Osteocyte (in vitro differentiated cells): ENCODE results near the gene FRMPD1. TPM values are rescaled to one million over a fixed set of nuclear protein-coding genes. Genes with fewer than 3 reads are reported as not detected.

Source experiments
- DNase-seq: peaks from one replicate; pipeline ENCODE4 v3.0.0; 2021; ENCODE audit warnings: mixed read lengths; ENCODE audit not compliant: unreplicated experiment; ENCODE audit errors: extremely low spot score
- H3K27ac Mint-ChIP-seq: one replicate; pipeline ENCODE4 v1.8.0; 2021; ENCODE audit warnings: mild to moderate bottlenecking, mixed read lengths; ENCODE audit not compliant: unreplicated experiment
- H3K27me3 Mint-ChIP-seq: one replicate; pipeline ENCODE4 v1.8.0; 2021; ENCODE audit warnings: mixed read lengths; ENCODE audit not compliant: unreplicated experiment
- H3K36me3 Mint-ChIP-seq: one replicate; pipeline ENCODE4 v1.8.0; 2021; ENCODE audit warnings: mixed read lengths; ENCODE audit not compliant: unreplicated experiment
- H3K4me1 Mint-ChIP-seq: one replicate; pipeline ENCODE4 v1.8.0; 2021; ENCODE audit warnings: mixed read lengths; ENCODE audit not compliant: unreplicated experiment
- H3K4me3 Mint-ChIP-seq: one replicate; pipeline ENCODE4 v1.8.0; 2021; ENCODE audit warnings: mild to moderate bottlenecking, moderate library complexity, mixed read lengths; ENCODE audit not compliant: unreplicated experiment
- H3K9me3 Mint-ChIP-seq: one replicate; pipeline ENCODE4 v1.8.0; 2021; ENCODE audit warnings: mixed read lengths; ENCODE audit not compliant: unreplicated experiment
- CTCF ChIP-seq: fragments of 200-600 bp; sonication (generic); IDR thresholded peaks from 2 replicates; pipeline ENCODE4 v1.5.0; 2021; ENCODE audit warnings: antibody characterized with exemption, mild to moderate bottlenecking, moderate library complexity
- total RNA-seq: library from RNA; stranded (reverse); gene quantifications from 2 replicates; pipeline ENCODE4 v1.2.1, GENCODE V29; 2021

Gene FRMPD1
- total RNA-seq, 1 donor from 2014 or later = not detected

GRCh38 chr9:37618817-37619216, 31.9 kb upstream of the FRMPD1 start:
- Mint-ChIP-seq H3K4me3 (no peak overlapping the region), H3K27ac (no peak overlapping the region), H3K4me1 (no peaks in the 10 kb centered on the region), H3K36me3 (no peaks in the 10 kb centered on the region), H3K27me3 (peaks cover 39% of the 10 kb centered on the region), H3K9me3 (no peaks in the 10 kb centered on the region)
- DNase-seq = no peak
- no peak for TF ChIP-seq CTCF

GRCh38 chr9:37619806-37620205, 30.9 kb upstream of the FRMPD1 start:
- no peak overlapping the region for H3K4me3 Mint-ChIP-seq
- no peak for DNase-seq
- H3K27ac Mint-ChIP-seq = no peak overlapping the region
- H3K27me3 Mint-ChIP-seq = peaks cover 42% of the 10 kb centered on the region
- TF ChIP-seq CTCF = no peak
- no peaks in the 10 kb centered on the region for H3K9me3 Mint-ChIP-seq
- no peaks in the 10 kb centered on the region for H3K36me3 Mint-ChIP-seq
- H3K4me1 Mint-ChIP-seq = no peaks in the 10 kb centered on the region

- H3K27me3 Mint-ChIP-seq = peaks cover 48% of the 10 kb centered on the region
- H3K27ac Mint-ChIP-seq = no peak overlapping the region
- no peaks in the 10 kb centered on the region for H3K4me1 Mint-ChIP-seq
- H3K9me3 Mint-ChIP-seq = no peaks in the 10 kb centered on the region
- no peaks in the 10 kb centered on the region for H3K36me3 Mint-ChIP-seq
- DNase-seq = no peak
- no peak overlapping the region for H3K4me3 Mint-ChIP-seq
- TF ChIP-seq CTCF = no peak
These were observed 30.4 kb upstream of the FRMPD1 start for GRCh38 chr9:37620396-37620795.

- H3K9me3 Mint-ChIP-seq = no peaks in the 10 kb centered on the region
- peaks cover 51% of the 10 kb centered on the region for H3K27me3 Mint-ChIP-seq
- TF ChIP-seq CTCF = no peak
- no peaks in the 10 kb centered on the region for H3K36me3 Mint-ChIP-seq
- H3K4me3 Mint-ChIP-seq = no peak overlapping the region
- H3K27ac Mint-ChIP-seq = no peak overlapping the region
- DNase-seq = no peak
- H3K4me1 Mint-ChIP-seq = no peaks in the 10 kb centered on the region
These were observed 29.3 kb upstream of the FRMPD1 start for GRCh38 chr9:37621273-37622121.

GRCh38 chr9:37622462-37622861, 28.3 kb upstream of the FRMPD1 start:
- no peak for TF ChIP-seq CTCF
- Mint-ChIP-seq H3K27ac (no peak overlapping the region), H3K9me3 (no peaks in the 10 kb centered on the region), H3K4me1 (no peaks in the 10 kb centered on the region), H3K36me3 (no peaks in the 10 kb centered on the region), H3K4me3 (no peak overlapping the region), H3K27me3 (peaks cover 57% of the 10 kb centered on the region)
- DNase-seq = no peak
